SHP77 treated with DMSO at 0.1 percent for 48 hours (cell line): ENCODE data around the gene TRAF3IP1.
"Not testable (repeated sequence)": the region's sequence is repeated elsewhere in the genome, so short reads cannot be mapped to it uniquely, and the experiment has no call there.

Experiments used
- DNase-seq: peaks from one replicate; lab custom pipeline; 2025; lab: John Stamatoyannopoulos, UW

TRAF3IP1 gene

DNA sequence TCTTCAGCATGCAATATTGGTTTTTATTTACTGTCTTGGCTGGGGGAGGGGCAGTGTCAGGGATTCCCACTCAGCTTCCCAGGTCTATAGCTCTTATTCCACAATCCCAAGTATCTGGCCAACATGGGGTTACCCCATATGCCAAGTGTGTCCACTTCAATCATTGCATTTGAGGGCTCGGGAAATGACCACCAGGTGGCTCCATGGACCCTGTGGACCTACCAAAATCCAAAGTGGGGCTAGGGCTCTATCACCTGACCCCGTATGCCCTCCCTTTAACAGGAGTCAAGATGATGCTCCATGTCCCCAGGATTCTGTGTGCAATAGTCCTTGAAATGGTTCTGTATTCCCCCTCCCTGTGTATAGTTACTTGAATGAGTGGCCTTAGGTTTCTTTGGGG lies 12.1 kb upstream of the TRAF3IP1 start:
- DNase-seq: no peak

DNA sequence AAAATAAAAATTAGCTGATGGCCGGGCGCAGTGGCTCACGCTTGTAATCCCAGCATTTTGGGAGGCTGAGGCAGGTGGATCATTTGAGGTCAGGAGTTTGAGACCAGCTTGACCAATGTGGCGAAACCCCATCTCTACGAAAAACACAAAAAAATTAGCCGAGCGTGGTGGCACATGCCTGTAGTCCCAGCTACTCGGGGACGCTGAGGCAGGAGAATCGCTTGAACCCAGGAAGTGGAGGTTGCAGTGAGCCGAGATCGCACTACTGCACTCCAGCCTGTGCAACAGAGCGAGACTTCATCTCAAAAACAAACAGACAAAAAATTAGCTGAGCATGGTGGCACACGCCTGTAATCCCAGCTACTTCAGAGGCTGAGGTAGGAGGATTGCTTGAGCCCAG lies 9.6 kb upstream of the TRAF3IP1 start:
- DNase-seq: not testable (repeated sequence)

DNA sequence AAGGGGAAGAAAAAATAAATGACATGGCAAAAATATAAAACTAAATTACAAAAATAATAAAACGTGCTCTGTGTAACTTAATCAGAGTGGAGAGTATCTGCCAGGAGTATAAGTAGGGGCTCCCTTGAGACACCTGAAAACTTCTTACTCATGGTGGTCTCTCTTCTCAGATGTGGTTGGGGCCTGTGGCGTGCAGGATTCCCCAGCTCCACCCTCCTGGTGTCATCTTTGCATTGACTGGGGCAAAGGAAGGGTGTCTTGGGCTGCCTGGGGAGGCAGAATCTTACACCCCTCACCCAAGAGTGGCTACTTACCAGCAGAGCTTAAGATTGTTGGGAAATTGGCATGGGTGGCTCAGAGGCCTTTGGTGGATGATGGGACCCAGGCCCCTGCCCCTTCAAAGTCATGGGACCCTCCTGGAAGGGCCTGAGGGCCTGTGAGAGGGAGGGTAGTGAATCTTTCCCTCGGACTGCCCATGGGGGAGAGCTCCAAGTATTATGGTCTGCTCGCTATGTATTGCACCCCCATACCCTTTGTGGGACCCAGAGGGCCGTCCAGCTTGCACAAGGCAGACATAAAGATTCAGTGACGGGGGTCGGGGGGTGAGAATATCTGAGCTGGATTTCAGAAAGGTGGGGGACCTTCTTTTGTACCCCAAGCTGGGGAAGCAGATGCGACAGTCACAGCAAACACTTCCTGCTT lies 6.9 kb upstream of the TRAF3IP1 start:
- DNase-seq: no peak

DNA sequence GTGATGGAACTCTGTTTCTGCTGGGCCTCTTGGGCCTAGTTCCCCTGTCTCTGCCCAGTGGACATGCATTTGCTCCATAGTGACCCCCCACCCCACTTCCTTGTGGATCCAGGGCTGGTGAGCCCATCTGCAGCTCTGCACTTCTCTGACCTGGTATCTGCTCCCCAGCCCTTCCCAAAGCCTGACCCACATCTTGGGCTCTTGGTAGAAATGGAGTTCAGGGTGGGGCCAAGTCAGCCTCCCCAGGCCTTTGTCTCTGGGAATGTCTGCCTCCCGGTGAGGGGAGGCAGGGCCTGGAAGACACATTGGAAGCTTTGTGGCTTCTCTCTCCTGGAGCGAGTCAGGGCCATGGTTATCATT lies 6.3 kb upstream of the TRAF3IP1 start:
- no peak for DNase-seq

DNA sequence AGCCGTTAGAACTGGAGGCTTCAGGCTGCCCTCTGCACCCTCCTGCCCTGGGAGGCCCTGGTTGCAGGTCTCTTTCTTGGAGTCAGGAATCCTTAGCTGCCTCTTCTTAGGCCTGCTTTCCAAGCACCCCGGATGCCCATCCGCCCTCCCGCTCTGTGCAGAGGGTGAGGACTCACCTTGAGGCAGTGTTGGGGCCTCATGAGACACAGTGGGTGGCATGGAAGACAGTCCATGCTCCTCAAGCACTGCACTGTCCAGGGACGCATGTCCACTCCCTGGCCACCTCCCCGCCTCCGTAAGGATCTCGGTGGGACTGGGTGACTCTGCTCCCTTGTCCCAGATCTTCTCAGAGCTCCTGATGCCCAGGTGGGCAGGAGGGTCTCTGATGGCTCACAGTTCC lies 5.7 kb upstream of the TRAF3IP1 start:
- no peak for DNase-seq

DNA sequence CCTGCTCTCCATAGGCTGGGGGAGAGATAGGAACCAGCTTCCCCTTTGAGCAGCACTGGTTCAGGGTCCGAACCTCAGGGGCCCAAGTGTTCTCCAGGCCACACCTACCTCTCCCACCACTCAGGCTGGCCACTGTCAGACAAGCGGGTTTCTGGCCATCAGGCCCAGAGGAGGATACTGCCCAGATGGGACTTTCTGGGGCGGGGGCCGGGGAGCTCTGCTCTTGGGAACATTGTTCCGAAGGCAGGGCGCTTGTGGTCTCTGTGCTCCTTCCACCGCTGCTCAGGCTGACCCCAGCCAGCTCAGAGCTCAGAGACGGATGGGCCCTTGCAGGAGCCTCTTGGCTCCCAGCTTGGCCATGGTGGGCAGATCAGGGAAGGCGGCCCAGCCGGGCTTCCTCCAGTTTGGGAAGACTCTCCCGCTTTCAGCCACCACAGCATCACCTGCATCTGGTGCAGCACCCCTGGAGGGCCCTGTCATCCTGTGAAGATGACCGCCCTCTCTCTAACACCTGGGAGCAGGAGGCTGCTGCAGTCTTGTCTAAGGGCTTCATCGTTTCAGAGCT lies 5.2 kb upstream of the TRAF3IP1 start:
- DNase-seq: no peak

DNA sequence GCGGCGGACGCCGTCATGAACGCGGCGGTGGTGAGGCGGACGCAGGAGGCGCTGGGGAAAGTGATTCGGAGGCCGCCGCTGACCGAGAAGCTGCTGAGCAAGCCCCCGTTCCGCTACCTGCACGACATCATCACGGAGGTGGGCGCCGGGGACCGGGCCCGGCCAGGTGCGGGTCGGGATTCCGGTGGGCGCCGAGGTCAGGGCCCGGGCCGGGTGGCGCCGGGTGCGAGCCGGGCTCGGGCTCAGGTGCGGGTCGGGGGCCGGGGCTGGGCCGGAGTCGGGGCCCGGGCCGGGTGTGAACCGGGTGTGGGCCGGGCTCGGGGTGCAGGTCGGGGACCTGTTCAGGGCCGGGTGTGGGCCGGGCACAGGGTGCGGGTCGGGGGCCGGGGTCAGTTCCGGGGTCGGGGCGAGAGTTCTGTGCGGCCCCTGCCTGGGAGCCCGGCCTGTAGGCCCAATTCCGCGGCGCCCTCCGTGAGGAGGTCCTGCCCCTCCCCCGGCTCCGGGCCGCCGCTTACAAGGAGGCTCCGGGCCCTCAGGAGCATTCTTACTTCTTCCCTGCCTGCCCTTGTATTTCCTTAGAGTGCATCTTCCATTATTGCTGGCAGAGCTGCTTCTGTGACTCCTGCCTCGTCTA lies 447 bp downstream of the TRAF3IP1 start:
- DNase-seq: no peak

DNA sequence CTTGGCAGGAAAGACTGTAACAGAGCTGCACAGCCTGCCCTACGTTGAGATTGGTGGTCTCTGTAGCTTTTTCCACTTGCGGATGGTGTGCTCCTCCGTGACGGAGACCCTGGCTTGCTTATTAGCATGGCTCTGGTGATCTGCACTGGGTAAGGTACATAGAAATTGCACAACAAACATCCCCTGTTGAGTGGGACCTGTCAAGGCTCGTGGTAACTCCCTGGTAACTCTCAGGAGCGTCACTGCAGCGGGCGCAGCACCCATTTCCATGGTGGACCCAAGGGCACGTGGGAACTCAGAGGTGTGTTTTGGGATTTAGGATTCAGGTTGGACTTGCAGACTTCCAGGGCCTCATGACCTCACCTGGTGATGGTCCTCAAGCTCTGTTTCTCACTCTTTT lies 1.1 kb downstream of the TRAF3IP1 start:
- no peak for DNase-seq

DNA sequence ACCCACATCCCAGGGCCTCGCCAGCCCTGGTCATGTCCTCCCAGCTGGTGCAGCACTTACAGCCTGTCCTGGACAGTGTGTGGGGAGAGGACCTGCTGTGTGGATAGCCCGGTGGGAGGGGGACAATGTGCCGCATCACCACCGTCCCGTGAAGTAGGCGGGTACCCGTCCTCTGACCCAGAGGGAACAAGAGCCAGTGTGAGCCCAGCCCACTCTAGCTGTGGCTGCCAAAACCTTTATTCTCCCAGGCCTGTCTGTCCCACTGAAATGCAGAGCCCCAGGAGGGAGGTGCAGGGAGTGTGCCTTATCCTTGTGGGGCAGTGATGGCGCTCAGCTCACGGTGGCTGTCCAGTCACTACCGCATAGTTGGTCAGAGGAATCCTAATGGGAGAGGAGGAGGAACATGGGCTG lies 1.7 kb downstream of the TRAF3IP1 start:
- no peak for DNase-seq

DNA sequence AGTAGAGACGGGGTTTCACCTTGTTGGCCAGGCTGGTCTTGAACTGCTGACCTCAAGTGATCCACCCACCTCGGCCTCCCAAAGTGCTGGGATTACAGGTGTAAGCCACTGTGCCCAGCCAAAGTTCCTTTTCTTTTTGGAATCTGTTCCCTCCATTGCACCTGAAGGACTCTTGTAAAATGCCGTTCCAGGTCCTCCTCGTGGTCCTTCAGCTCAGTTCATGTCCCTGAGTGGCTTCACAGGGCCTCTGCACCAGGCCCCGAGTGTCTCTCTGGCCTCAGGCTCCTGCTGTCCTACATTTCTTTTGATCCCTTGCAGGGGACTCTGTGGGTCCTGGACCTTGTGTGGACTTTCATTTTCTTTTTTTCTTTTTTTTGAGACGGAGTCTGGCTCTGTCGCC lies 3.9 kb downstream of the TRAF3IP1 start:
- not testable (repeated sequence) for DNase-seq

DNA sequence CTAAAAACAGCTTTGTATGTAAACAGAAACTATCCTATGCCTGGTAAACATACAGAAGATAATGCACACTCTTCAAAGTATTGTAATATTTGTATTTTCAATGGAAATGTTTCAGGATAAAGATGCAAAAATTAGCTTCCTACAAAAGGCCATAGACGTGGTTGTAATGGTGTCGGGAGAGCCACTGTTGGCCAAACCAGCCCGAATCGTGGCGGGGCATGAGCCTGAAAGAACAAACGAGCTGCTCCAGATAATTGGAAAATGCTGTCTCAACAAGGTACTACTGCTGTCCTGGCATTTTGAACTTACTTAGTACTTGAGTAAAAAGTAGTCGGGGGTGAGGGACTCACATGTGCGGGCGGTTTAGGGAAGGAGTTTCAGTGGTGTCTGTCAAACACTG lies 5.4 kb downstream of the TRAF3IP1 start:
- no peak for DNase-seq

DNA sequence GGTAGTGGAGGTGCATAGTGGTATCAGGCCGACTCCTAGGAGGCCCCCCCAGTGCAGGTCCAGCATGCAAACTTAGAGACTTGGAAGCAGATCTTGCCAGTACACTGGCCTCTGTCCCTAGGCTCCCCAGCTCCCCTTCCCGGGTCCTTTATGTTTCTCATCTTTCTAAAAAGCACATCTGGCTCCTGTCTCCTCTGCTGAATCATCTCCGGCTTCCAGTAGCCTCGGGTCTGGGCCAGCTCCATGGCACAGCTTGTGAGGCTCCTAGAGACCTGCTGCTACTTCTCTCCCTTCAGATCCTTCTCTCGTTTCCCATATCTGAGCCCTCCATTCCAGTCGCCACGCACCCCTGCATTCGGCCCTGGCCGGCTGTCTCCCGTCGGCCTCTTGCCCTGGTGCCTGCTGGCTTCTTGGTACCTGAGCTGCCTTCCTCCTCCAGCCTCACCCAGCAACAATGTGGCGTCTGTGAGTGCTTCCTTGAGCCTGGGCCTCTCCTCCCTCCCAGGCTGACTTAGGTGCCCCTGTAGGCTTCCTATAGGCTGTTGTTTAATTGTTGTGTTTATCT lies 6.6 kb downstream of the TRAF3IP1 start:
- DNase-seq: no peak

DNA sequence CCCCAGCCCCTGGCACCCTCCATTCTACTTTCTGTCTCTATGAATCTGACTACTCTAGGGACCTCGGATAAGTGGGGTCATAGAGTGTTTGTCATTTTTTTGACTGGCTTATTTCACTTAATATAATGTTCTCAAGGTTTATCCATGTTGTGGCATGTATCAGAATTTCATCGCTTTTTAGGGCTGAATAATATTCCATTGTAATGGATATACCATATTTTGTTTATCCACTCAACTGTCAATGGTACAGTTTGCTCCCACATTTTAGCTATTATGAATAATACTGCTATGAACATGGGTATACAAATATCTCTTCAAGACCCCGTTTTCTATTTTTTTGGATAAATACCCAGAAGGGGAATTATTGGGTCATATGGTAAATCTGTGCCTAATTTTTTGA lies 7.4 kb downstream of the TRAF3IP1 start:
- no peak for DNase-seq

DNA sequence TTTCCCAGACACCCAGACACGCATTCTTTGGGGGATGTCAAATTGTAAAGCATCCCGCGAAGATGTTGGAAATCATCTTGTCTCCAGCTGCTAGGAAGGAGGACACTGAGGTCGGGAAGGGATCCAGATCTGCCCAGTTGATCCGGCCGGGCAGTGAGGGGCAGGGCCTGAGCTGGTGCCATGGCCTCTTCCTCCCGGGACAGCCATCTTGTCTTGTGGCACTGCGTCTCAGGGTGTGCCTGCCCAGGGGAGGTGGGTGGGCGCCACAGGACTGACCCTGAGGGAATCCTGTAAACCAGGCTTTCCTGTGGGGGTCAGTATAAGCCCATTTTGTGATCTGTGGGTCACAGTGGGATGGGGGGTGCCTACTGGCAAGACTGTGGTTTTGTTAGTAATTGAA lies 10.1 kb downstream of the TRAF3IP1 start:
- no peak for DNase-seq

DNA sequence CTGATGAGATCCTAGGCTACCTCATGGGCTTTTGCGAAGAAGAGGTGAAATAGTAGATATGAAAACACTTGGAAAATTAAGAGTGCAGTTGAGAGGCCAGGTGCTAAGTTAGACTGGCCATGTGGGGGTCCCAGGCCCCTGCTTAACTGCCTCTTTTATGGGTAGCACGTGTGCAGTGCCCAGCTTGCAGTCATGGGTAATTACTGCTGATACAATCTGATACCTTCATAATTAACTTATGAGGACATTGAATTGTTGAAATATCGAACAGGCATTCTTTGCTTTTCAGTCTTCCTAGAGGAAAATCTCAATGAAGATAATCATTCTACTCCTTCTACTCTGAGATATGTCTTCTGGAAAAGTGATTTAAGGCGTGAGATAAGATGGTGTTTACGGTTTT lies 11.6 kb downstream of the TRAF3IP1 start:
- no peak for DNase-seq

DNA sequence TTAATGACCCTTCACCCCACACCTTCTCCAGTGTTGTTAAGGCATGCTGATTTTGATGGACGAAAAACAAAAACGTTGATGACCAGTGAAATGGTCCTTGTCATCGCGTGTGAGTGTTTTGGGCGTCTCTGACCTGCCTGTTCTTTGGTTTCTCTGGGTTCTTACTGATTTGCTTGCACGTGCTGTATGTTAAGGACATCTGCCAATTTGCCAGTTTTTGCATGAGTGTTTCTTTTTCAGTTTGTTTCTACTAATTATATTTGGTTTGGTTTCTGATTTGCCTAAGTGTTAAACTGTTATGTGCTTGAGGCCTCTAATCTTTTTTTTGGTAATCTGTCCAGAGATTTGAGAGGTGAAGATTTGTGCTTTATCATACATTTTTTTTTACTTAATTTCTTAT lies 14.6 kb downstream of the TRAF3IP1 start:
- no peak for DNase-seq

DNA sequence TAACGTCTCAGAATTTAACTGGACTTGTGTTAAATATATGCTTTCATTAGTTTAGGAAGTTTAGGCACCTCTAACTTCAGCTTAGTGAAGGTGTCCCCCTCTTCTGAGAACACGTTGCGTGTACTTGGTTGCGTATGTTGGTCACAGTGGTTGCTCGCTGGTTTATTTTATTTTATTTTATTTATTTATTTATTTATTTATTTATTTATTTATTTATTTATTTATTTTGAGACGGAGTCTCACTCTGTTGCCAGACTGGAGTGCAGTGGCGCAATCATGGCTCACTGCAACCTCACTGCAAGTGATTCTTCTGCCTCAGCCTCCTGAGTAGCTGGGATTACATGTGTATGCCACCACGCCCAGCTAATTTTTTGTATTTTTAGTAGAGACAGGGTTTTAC lies 15.3 kb downstream of the TRAF3IP1 start:
- DNase-seq: not testable (repeated sequence)

DNA sequence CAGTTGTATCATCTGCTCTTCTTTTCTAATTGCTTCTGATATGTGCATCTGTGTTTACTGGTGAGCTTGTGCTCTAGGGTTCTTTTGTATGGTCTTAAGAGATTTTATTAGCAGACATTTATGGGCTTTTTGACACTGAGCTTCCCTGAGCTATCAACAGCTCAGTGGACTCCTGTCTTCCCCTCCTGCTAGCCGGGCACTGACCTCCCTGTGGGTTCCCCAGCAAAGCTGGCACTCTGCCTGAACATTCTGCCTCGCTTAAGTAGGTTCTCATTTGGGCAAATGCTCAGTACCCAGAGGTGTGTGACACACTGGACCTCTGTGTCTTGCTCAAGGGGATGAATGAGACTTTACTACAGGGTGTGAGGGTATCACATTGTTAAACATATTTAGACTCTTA lies 15.8 kb downstream of the TRAF3IP1 start:
- no peak for DNase-seq

DNA sequence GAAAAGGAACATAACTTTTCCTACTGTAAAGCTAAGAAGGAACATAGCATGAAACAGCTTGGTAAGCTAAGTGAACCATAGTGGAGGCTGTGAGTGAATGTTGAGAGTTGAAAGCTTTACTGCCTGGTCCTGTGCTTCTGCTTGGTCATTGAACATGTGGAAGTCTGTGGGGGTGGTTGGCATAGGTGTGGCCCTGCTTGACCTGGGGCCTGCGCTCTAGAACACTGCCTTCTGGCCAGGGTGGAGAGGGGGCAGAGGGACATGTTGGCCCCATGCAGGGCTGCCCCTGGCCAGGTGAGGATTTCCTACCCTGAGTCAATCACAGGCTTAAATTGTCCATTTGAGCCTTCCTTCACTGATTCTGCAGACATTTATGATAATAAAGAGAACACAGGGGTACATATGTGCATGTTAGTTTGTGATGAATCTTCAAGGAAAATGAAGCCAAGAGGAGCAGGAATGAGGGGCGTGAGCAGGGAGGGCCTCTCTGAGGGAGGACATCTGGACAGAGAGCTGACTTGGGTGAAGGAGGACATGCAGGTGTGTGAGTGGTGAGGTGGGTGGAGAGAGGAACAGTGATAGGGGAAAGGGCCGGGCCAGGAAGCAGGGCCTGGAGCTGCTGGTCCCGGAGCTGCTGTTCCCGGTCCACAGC lies 16.6 kb downstream of the TRAF3IP1 start:
- DNase-seq: no peak

DNA sequence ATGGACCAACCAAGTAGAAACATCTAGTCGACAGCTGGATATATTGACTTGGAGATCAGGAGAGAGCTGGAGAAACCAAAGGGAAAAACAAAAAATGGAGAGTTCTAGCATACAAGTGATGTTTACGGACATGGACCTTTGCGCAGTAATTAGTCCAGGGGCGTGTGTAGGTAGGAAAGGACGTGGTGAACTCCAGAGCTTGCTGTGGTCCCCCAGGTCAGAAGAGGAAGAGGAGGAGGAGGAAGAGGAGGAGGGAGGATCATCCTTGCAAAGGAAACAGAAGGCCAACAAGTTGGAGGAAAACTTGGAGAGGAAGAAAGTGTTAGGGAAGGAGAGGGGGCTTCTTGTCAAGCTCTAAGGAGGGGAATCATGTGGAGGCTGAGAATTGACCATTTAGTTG lies 17.5 kb downstream of the TRAF3IP1 start:
- DNase-seq: no peak

DNA sequence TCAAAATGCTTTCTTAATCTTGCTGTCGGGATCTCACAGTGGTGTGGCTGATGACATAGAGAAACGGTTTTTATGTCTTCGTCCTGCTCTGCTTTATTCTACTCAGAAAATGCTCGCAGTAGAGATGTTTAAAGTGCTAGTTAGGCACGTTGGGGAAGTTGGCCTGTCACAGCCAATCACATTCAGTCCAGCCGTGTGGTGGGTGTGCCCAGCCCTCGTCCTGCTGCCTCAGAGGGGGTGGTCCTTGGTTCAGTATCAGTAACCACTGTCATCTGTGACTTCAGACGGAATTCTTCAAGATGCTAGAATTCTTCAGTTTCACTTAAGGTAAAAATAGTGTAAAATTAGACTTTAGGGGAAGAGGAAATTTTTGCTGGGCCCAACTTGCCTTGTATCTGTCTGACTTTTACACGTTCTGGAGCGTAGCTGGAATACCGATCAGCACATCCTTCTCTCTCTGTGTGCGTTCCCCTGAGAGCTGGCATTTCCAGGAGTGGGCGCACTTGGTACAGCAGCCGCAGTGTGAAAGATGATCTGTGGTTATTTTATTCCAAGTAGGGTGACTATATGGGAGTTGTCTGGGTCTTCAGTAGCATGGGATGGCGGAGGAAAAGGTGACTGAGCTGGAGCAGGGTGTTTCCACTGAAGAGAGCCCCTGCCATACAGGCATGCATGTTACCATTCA lies 18.5 kb downstream of the TRAF3IP1 start:
- no peak for DNase-seq

DNA sequence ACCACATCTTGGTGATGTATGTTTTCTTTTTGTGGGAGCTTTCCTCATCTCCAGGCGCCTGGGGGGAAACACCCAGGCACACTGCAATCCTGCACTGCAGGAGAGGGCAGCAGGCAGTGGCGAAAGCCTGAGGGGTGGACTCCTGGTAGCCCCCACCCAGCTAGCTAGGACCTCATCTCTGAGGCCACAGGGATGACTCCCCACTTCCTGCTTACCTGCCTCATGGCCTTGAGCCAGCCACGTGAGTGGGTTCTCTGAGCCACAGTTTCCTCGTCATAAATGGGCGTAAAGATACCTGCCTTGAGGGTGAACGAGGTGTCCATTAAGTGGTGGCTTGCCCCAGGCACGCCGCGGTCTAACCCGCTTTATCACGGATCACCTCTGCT lies 19.1 kb downstream of the TRAF3IP1 start:
- DNase-seq: no peak
